ENCODE results near the gene CIZ1. TPM values are rescaled to one million over a fixed set of nuclear protein-coding genes. Genes with fewer than 3 reads are reported as not detected.
"Not testable (repeated sequence)": the region's sequence is repeated elsewhere in the genome, so short reads cannot be mapped to it uniquely, and the experiment has no call there.

CIZ1 gene
- total and polyA plus RNA-seq, 2 of the 13 experiments (the other 11 are each of a cell fraction or from before 2014, with no cell fraction given) = 30.6 to 50.3 TPM

GRCh38 chr9:128132139-128132538 is 59.2 kb downstream of the CIZ1 start (continued):
- TF ChIP-seq ZNF142 (CRISPR knock-in tag; IDR thresholded peaks at IDR 0.05) (peak; percentile 36; the same call in 1 of the 2 replicates), MED1 (CRISPR knock-in tag; IDR thresholded peaks at IDR 0.05) (peak; percentile 62), RAD51 (IDR thresholded peaks at IDR 0.05; ENCODE audit: borderline replicate concordance) (peak; percentile 23; the same call in 1 of the 2 replicates), CREM (IDR thresholded peaks at IDR 0.05) (0 out of 2 replicates have a peak, but pooled peaks have one; percentile 19), RARA (CRISPR knock-in tag; IDR thresholded peaks at IDR 0.05) (peak; percentile 3; the same call in 1 of the 2 replicates), MIXL1 (CRISPR knock-in tag; IDR thresholded peaks at IDR 0.05) (peak; percentile 12), SOX5 (CRISPR knock-in tag; IDR thresholded peaks at IDR 0.05; ENCODE audit: borderline replicate concordance) (peak; percentile 75; the same call in 1 of the 2 replicates), TCF7 (IDR thresholded peaks at IDR 0.05; ENCODE audit: low read depth) (peak; percentile 78), KDM2A (CRISPR knock-in tag; IDR thresholded peaks at IDR 0.05; ENCODE audit: borderline replicate concordance, low read depth) (0 out of 2 replicates have a peak, but pooled peaks have one; percentile 18), ZNF143 (CRISPR knock-in tag; IDR thresholded peaks at IDR 0.05) (peak; percentile 69), ZNF563 (CRISPR knock-in tag; IDR thresholded peaks at IDR 0.05) (0 out of 2 replicates have a peak, but pooled peaks have one; percentile 24), GABPA (CRISPR knock-in tag; IDR thresholded peaks at IDR 0.05; ENCODE audit: low read depth) (peak; percentile 41; the same call in 1 of the 2 replicates), DR1 (CRISPR knock-in tag; IDR thresholded peaks at IDR 0.05) (peak; percentile 86), KDM4B (CRISPR knock-in tag; IDR thresholded peaks at IDR 0.05) (peak; percentile 10; the same call in 1 of the 2 replicates), ZNF331 (CRISPR knock-in tag; IDR thresholded peaks at IDR 0.05) (peak; percentile 45; the same call in 1 of the 2 replicates), MYC (CRISPR knock-in tag; IDR thresholded peaks at IDR 0.05; ENCODE audit: borderline replicate concordance) (0 out of 2 replicates have a peak, but pooled peaks have one; percentile 9), KLF6 (CRISPR knock-in tag; IDR thresholded peaks at IDR 0.05) (peak; percentile 39; the same call in 1 of the 2 replicates), NR2F1 (CRISPR knock-in tag; IDR thresholded peaks at IDR 0.05) (0 out of 4 replicates have a peak, but pooled peaks of 1 of the 2 experiments have one; percentile 19), ZBTB43 (CRISPR knock-in tag; conservative IDR thresholded peaks at IDR 0.05) (peak; percentile 55; the same call in 1 of the 2 replicates), GFI1 (CRISPR knock-in tag; IDR thresholded peaks at IDR 0.05; ENCODE audit: borderline replicate concordance) (peak; percentile 81), TBX2 (CRISPR knock-in tag; IDR thresholded peaks at IDR 0.05; ENCODE audit: borderline replicate concordance) (peak; percentile 73)
- not testable (repeated sequence) for TF ChIP-seq CREM (CRISPR knock-in tag; IDR thresholded peaks at IDR 0.05); GABPA (IDR thresholded peaks at IDR 0.05; ENCODE audit: low read depth, low read length)
- TF ChIP-seq, protein P1, sequence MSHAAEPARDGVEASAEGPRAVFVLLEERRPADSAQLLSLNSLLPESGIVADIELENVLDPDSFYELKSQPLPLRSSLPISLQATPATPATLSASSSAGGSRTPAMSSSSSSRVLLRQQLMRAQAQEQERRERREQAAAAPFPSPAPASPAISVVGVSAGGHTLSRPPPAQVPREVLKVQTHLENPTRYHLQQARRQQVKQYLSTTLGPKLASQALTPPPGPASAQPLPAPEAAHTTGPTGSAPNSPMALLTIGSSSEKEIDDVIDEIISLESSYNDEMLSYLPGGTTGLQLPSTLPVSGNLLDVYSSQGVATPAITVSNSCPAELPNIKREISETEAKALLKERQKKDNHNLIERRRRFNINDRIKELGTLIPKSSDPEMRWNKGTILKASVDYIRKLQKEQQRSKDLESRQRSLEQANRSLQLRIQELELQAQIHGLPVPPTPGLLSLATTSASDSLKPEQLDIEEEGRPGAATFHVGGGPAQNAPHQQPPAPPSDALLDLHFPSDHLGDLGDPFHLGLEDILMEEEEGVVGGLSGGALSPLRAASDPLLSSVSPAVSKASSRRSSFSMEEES (CRISPR knock-in tag; IDR thresholded peaks at IDR 0.05) = peak; percentile 89; the same call in 1 of the 2 replicates

Measured in HepG2 (cell line).